Bronchial epithelial cell (primary cell): ENCODE data around the gene TRIP4. TPM values are rescaled to one million over a fixed set of nuclear protein-coding genes. Genes with fewer than 3 reads are reported as not detected.
"Not testable (repeated sequence)": the region's sequence is repeated elsewhere in the genome, so short reads cannot be mapped to it uniquely, and the experiment has no call there.

Source experiments
- DNase-seq: peaks from one replicate; pipeline ENCODE4 v3.0.0-alpha.2; 2010; ENCODE audit warnings: low read depth
- FAIRE-seq: peaks from 2 replicates; lab custom pipeline; 2011; peaks lifted over from hg19 to GRCh38; lab: Jason Lieb, UNC
- H3K27me3 ChIP-seq: 2 replicates; pipeline ENCODE4 v1.5.1; 2011; ENCODE audit warnings: low read length; ENCODE audit not compliant: control insufficient read depth, insufficient read depth
- H3K36me3 ChIP-seq: 2 replicates; pipeline ENCODE4 v1.5.1; 2011; ENCODE audit warnings: low read length; ENCODE audit not compliant: control insufficient read depth, insufficient read depth
- H3K4me3 ChIP-seq: 2 replicates; pipeline ENCODE4 v1.5.1; 2011; ENCODE audit warnings: mild to moderate bottlenecking, low read depth, low read length, control low read depth
- CTCF ChIP-seq: IDR thresholded peaks from 2 replicates; pipeline ENCODE4 v1.5.1; 2011; ENCODE audit warnings: mild to moderate bottlenecking, moderate library complexity, low read length, control low read depth, inconsistent platforms; ENCODE audit not compliant: insufficient read depth, severe bottlenecking
- total RNA-seq: library from RNA; depleted of rRNA; stranded (reverse); fragments of >200 nt; gene quantifications from 2 replicates; pipeline ENCODE4 v1.2.1, GENCODE V29; 2014

The TRIP4 gene
- total RNA-seq, 1 donor from 2014 or later = 8.2 TPM

- TF ChIP-seq CTCF = no peak
- Histone ChIP-seq H3K27me3 (no peaks in the 10 kb centered on the region), H3K36me3 (no peaks in the 10 kb centered on the region), H3K4me3 (no peak overlapping the region)
- FAIRE-seq (no peak), DNase-seq (no peak)
Measured at GRCh38 chr15:64389036-64389435, 1.4 kb downstream of the TRIP4 start.

- not testable (repeated sequence) for H3K27me3 ChIP-seq, DNase-seq, FAIRE-seq, H3K36me3 ChIP-seq, H3K4me3 ChIP-seq
Measured at GRCh38 chr15:64392471-64392870, 4.8 kb downstream of the TRIP4 start.

- FAIRE-seq = no peak
- Histone ChIP-seq H3K27me3 (no peaks in the 10 kb centered on the region), H3K4me3 (no peak overlapping the region), H3K36me3 (peaks cover 6% of the 10 kb centered on the region)
- no peak for TF ChIP-seq CTCF
- no peak for DNase-seq
Measured at GRCh38 chr15:64396789-64397188, 9.2 kb downstream of the TRIP4 start.

GRCh38 chr15:64398575-64398974, 10.9 kb downstream of the TRIP4 start:
- DNase-seq (peak; percentile 13), FAIRE-seq (no peak)
- TF ChIP-seq CTCF = no peak
- H3K27me3 ChIP-seq = no peaks in the 10 kb centered on the region
- peaks cover 6% of the 10 kb centered on the region for H3K36me3 ChIP-seq
- no peak overlapping the region for H3K4me3 ChIP-seq

GRCh38 chr15:64400583-64400982, 12.9 kb downstream of the TRIP4 start:
- no peak for FAIRE-seq
- TF ChIP-seq CTCF = no peak
- DNase-seq = no peak
- H3K36me3 ChIP-seq = peaks cover 6% of the 10 kb centered on the region
- H3K4me3 ChIP-seq = no peak overlapping the region
- no peaks in the 10 kb centered on the region for H3K27me3 ChIP-seq

- Histone ChIP-seq H3K27me3 (no peaks in the 10 kb centered on the region), H3K36me3 (peaks cover 6% of the 10 kb centered on the region), H3K4me3 (no peak overlapping the region)
- TF ChIP-seq CTCF = no peak
- DNase-seq (peak; percentile 98), FAIRE-seq (no peak)
Measured at GRCh38 chr15:64412216-64412615, 24.6 kb downstream of the TRIP4 start.
